Activated CD4-positive, CD25-positive, alpha-beta regulatory T cell treated with anti-CD3 and anti-CD28 coated beads, Interleukin-2, amount 50 U/mL, for 16 hours (primary cell): Measurements from ENCODE around the gene AUTS2.
"Not testable (repeated sequence)": the region's sequence is repeated elsewhere in the genome, so short reads cannot be mapped to it uniquely, and the experiment has no call there.

ENCODE experiments used
- DNase-seq: peaks from one replicate; pipeline ENCODE4 v3.0.0-alpha.2; 2020; ENCODE audit warnings: low read depth, low spot score

The AUTS2 gene

GRCh38 chr7:70706204-70706603 is 1107.9 kb downstream of the AUTS2 start:
- no peak for DNase-seq

- no peak for DNase-seq
These were observed 1108.4 kb downstream of the AUTS2 start for GRCh38 chr7:70706698-70707097.

GRCh38 chr7:70707823-70708243 is 1109.6 kb downstream of the AUTS2 start:
- no peak for DNase-seq

GRCh38 chr7:70710011-70710480 is 1111.8 kb downstream of the AUTS2 start:
- no peak for DNase-seq

GRCh38 chr7:70710651-70711050 is 1112.4 kb downstream of the AUTS2 start:
- no peak for DNase-seq

GRCh38 chr7:70711452-70711851 is 1113.2 kb downstream of the AUTS2 start:
- no peak for DNase-seq

- no peak for DNase-seq
These were observed 1114.7 kb downstream of the AUTS2 start for GRCh38 chr7:70712942-70713341.

GRCh38 chr7:70714506-70715038 is 1116.3 kb downstream of the AUTS2 start:
- no peak for DNase-seq

- DNase-seq = no peak
These were observed 1119.5 kb downstream of the AUTS2 start for GRCh38 chr7:70717553-70718329.

- no peak for DNase-seq
These were observed 1120.8 kb downstream of the AUTS2 start for GRCh38 chr7:70719125-70719524.

- no peak for DNase-seq
These were observed 1122.1 kb downstream of the AUTS2 start for GRCh38 chr7:70720191-70720873.

- DNase-seq = no peak
These were observed 1123.2 kb downstream of the AUTS2 start for GRCh38 chr7:70721500-70721899.

GRCh38 chr7:70723339-70723738 is 1125.1 kb downstream of the AUTS2 start:
- no peak for DNase-seq

GRCh38 chr7:70725448-70725847 is 1127.2 kb downstream of the AUTS2 start:
- no peak for DNase-seq

GRCh38 chr7:70726294-70726693 is 1128.0 kb downstream of the AUTS2 start:
- DNase-seq = no peak

- DNase-seq = no peak
These were observed 1128.7 kb downstream of the AUTS2 start for GRCh38 chr7:70726951-70727378.

GRCh38 chr7:70727861-70728260 is 1129.6 kb downstream of the AUTS2 start:
- no peak for DNase-seq

GRCh38 chr7:70728872-70729552 is 1130.7 kb downstream of the AUTS2 start:
- no peak for DNase-seq

GRCh38 chr7:70729553-70730157 is 1131.4 kb downstream of the AUTS2 start:
- DNase-seq = not testable (repeated sequence)

GRCh38 chr7:70730451-70731110 is 1132.3 kb downstream of the AUTS2 start:
- no peak for DNase-seq

GRCh38 chr7:70733090-70733489 is 1134.8 kb downstream of the AUTS2 start:
- DNase-seq = no peak
